ENCODE measurements around the gene ZFP1.

- TF ChIP-seq EP300 (IDR thresholded peaks at IDR 0.05) (no peak), MAX (IDR thresholded peaks at IDR 0.05) (no peak), CTCF (IDR thresholded peaks at IDR 0.05) (no peak), CBX2 (IDR thresholded peaks at IDR 0.05; ENCODE audit: borderline replicate concordance, low read depth) (no peak), USF2 (IDR thresholded peaks at IDR 0.05) (no peak), BHLHE40 (IDR thresholded peaks at IDR 0.05; ENCODE audit: low read depth, low read length) (no peak), TP53 (CRISPR knock-in tag; IDR thresholded peaks at IDR 0.05) (no peak), POLR2A (IDR thresholded peaks at IDR 0.05; ENCODE audit: low read length) (no peak), MYC (IDR thresholded peaks at IDR 0.05; ENCODE audit: borderline replicate concordance, low read length) (no peak)
Measured at GRCh38 chr16:75102595-75102994, 45.7 kb upstream of the ZFP1 start.

Measured in A549 (cell line).